Upper lobe of left lung (tissue), 4 donors: ENCODE results near the gene SH2B3.

Experiments
- CTCF ChIP-seq, 6 experiments: fragments of 450-650 bp in 4 of 6; fragments of 200-600 bp in 2 of 6; sonication (generic) in 2 of 6; IDR thresholded peaks; one replicate each; pipeline ENCODE4 v1.5.1; 2016 to 2019; ENCODE audit warnings: antibody characterized with exemption in 6 of 6
- POLR2A ChIP-seq, 4 donors: fragments of 450-650 bp; IDR thresholded peaks; one replicate each; pipeline ENCODE4 v1.5.1; 2016 to 2017; ENCODE audit warnings: antibody characterized with exemption in 4 of 4, mild to moderate bottlenecking in 2 of 4

DNA sequence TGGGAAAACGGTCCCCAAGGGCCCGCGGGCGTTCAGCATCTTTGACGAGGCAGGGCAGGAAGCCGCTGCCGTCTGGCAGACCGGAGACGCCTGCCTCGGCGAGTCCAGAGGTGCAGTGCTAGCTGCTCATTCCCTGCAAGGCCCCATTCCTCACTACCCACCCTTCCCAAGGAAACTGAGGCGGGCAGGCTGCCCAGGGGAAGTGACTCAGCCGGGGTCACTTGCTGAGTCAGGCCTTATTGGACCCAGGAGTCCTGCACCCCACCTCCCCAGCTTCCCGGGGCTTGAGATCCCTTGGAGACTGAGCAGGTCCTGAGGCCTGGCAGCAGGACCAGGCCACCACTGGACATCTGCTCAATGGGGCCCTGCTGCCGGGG, 3.7 kb downstream of the SH2B3 start:
- TF ChIP-seq CTCF (IDR thresholded peaks at IDR 0.05) (no peak), POLR2A (IDR thresholded peaks at IDR 0.05) (no peak)
